ENCODE measurements around the gene CAPNS1.
"Not testable (repeated sequence)": the region's sequence is repeated elsewhere in the genome, so short reads cannot be mapped to it uniquely, and the experiment has no call there.

CAPNS1 gene

DNA sequence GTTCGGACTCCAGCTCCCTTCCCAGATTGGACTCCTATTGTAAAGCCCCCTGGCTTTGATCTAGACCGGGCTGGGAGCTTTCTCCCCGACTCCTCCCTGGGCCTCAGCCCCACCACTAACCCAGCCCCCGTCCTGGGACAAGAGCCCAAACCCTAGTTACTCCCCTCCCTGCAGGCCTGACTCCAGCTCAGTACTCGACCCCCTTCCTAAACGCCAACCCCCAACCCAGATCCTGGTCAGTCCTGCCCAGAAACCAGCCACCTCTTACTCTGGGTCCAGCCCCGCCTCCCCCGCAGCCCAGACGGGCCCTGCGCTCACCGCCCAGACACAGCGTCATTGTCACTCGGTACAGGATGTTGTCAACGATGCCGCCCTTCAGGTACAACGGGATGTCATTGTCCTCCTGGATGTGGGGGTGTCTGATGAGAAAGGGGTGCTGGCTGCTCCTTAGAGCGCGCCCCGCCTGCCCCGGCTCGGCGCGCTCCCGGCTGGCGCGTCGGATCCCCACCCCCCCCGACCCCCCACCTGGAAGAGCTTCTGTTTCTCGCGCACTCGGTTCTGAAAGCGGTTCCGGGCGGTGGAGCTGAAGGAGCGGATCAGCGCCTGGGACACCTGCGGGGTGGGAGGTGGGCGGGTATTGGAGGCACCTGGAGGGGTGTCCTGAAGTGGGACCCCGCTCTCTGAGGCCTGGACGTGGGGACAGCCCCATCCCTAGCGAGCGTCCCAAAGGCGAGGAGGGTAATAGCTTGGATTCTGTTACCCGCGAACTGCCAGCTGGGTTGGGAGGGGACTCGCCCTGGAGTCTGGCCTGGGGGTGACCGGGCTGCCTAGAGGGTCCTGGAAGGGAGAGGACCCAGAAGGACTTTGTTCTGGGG is 11.5 kb downstream of the CAPNS1 start:
- no peak for DNase-seq (ENCODE audit: low read depth)

DNA sequence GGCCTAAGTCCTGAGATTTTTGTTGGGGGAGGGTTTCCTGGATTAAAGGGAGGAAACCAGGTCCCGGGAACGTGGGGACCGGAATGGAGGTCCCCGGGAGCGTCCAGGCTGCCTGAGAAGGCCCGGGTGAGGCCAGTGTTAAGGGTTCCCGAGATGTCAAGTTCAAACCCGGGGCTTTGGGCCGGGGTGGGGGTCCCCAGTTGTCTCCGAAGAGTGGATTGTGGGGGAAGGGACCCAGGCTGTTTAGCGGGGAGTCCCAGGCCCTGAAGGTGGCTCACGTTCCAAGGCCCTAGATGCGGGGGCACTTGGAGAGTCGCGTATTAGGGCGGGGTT is 12.1 kb downstream of the CAPNS1 start:
- no peak for DNase-seq (ENCODE audit: low read depth)

DNA sequence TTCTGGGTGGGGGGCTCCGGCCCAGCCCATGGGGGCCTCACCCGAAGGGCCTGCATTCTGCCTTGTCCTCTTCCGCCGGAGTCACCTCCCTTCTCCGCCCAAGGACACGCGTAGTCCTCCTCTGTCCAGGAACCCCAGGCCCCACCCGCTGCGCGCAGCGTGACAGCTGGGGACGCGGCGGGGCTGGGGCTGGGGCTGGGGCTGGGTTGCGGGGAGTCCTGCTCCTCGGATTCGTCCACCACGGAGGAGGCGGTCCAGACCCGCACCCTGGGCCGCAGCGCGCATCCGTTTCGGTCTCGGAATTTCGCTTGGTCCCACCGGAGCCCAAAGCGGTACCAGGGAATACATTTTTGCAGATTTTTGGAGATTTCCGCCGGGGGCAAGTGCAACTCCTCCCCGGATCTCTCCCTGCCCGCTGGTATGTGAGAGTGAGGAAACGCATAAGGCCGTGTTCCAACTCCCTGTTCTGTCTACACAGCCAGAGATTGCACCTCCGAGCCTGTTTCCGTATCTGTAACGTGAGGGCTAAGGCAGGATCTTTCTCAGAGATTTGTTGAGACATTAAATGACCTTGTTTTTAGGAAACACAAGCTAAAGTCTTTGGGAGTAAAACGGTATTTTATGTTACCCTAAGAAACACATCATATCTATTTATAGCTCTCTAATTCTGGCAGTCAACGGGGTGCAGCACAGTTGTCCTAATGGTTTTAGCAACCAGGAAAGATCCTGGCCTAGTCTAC is 12.7 kb downstream of the CAPNS1 start, which contains the start of gene COX7A1:
Gene COX7A1 (minus strand): TSS at position 96 of the 740 bp plus-strand sequence. CDS start 40 bp downstream, at position 56.
- DNase-seq (ENCODE audit: low read depth) = no peak

DNA sequence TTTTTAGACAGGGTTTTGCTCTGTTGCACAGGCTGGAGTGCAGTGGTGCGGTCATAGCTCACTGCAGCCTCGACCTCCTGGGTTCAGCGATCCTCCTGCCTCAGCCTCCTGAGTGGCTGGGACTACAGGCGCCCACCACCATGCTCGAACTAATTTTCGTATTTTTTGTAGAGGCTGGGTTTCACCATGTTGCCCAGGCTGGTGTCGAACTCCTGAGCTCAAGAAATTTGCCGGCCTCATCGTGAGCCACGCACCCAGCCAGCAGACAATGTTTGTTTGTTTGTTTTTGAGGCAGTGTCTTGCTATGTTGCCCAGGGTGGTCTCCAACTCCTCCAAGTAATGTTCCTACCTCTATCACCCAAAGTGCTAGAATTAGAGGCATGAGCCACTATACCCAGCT is 13.3 kb downstream of the CAPNS1 start:
- no peak for DNase-seq (ENCODE audit: low read depth)

DNA sequence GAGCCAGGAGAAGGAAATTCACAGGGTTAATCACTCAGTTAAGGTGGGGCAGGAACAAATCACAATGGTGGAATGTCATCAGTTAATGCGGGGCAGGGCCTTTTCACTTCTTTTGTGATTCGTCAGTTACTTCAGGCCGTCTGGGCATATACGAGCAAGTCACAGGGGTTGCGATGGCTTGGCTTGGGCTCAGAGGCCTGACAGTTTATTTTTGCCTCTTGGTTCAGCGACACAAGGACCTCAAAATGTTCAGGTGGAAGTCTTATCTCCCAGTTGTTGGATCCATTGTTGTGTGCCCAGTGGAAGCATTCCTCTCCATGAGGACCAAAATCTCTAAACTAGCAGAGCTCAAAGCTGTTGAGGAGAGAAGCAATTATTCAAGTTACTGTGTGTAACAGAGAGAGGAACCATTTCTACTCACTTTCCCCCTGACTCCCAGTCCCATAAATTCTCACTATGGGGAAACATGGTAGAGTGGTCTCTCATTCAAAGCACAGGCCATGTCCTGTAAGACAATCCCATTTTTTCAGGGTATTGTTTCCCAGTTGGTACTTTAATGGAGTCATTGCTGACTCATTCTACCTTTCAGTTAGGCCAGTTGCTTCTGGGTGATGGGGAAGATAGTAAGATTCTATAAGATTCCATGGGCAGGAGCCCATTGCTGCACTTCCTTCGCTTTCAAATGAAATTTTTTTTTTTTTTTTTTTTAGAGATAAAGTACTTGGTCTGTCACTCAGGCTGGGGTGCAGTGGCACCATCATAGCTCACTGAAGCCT is 21.1 kb downstream of the CAPNS1 start:
- DNase-seq (ENCODE audit: low read depth) = no peak

DNA sequence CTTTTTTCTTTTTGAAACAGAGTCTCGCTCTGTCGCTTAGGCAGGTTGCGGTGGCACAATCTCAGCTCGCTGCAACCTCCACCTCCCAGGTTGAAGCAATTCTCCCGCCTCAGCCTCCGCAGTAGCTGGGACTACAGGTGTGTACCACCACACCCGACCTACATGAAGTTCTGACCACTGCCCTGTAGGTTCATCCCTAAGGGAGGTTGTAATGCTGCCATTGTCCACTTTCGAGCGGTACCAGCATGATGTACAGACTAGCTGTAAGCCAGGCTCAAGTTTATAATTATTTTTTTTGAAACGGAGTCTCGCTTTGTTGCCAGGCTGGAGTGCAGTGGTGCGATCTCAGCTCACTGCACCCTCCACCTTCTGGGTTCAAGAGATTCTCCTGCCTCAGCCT is 23.9 kb downstream of the CAPNS1 start:
- no peak for DNase-seq (ENCODE audit: low read depth)

DNA sequence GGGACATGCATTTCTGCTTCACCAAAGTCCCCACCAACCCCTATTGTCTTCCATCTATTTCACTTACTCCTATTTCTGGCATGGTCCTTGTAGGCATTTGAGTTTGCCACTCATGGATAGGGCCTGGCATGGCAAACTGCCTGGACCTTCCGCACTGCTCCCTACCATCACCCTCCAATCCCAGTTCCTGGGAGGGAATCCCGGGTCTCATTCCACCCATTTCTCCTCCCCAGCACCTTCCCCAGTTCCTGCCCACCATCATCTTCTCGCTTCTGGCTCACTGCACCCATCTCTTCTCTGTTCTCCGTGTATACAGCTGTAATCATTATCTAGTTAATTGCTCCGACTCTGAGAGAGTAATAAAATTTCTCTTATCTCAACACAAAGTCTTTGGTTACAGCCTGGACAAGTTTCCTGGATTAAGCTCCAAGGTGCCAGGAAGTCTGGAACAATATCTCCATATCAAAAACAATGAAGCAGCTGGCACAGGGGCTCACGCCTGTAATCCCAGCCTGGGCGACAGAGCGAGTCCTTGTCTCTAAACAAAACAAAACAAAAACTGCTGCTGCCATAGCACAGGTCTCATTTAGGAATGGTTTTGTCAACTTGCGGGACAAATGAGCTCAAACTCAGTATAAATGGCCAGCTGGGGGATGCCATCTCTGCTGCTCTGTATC is 29.4 kb downstream of the CAPNS1 start:
- DNase-seq (ENCODE audit: low read depth) = no peak

DNA sequence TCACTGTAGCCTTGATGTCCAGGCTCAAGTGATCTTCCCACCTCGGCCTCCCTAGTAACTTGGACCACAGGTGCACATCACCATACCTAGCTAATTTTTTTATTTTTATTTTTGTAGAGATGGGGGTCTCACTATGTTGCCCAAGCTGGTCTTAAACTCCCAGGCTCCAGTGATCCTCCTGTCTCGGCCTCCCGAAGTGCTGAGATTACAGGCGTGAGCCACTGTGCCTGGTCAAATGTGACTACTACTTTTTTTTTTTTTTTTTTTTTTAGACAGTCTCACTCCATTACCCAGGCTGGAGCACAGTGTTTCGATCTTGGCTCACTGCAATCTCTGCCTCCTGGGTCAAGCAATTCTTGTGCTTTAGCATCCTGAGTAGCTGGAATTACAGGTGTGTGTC is 33.0 kb downstream of the CAPNS1 start:
- no peak for DNase-seq (ENCODE audit: low read depth)

DNA sequence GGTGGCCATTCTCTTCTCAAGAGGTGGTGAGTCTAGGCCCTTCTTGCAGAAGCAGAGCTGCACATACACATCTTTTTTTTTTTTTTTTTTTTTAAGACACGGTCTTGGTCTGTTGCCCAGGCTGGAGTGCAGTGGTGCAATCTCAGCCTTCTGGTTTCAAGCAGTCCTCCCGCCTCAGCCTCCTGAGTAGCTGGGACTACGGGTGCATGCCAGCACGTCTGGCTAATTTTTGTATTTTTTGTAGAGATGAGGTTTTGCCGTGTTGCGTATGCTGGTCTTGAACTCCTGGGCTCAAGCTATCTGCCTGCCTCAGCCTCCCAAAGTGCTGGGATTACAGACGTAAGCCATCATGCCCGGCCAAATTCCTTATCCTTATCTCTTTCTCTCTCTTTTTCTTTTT is 34.0 kb downstream of the CAPNS1 start:
- not testable (repeated sequence) for DNase-seq (ENCODE audit: low read depth)

DNA sequence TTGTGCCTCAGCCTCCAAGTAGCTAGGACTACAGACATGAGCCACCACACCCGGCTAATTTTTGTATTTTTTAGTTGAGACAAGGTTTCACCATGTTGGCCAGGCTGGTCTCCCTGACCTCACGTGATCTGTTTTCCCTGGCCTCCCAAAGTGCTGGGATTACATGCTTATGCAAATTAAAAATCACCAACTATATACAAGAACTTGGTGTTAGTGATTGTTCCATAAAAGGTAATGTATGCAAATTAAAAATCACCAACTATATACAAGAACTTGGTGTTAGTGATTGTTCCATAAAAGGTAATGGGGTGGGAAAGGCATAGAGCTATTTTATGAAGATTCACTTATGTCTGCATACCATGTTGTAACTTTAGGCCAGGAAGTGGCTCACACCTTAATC is 39.2 kb downstream of the CAPNS1 start:
- DNase-seq (ENCODE audit: low read depth) = not testable (repeated sequence)

DNA sequence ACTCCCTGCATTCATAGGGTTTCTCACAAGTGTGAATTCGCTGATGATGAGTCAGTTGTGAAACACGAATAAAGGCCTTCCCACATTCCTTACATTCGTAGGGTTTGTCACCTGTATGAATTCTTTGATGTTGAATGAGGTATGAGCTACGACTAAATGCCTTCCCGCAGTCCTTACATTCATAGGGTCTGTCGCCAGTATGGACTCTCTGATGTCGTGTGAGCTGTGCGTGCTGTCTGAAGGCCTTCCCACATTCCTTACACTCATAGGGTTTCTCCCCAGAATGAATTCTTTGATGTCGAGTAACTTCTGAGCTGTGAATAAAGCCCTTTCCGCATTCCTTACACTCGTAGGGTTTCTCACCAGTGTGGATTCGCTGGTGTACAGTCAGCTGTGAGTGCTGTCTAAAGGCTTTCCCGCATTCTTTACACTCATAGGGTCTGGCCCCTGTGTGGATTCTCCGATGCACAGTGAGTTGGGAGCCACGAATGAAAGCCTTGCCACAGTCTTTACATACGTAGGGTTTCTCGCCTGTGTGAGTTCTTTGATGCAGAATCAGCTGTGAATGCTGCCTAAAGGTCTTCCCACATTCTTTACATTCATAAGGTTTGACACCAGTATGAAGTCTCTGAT is 42.9 kb downstream of the CAPNS1 start:
- DNase-seq (ENCODE audit: low read depth) = no peak

DNA sequence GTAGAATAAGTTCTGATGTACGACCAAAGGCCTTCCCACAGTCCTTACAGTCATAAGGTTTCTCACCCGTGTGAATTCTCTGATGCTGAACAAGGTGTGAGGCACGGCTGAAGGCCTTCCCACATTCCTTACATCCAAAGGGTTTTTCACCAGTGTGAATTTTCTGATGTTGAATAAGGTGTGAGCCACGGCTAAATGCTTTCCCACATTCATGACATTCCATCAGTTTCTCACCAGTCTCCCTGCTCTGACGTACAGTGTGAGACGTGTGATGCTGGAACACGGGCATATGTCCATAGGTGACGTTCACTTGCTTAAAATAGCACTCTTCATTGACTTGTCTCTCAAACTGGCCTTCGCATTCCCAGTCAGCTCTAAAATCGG is 43.4 kb downstream of the CAPNS1 start:
- no peak for DNase-seq (ENCODE audit: low read depth)

DNA sequence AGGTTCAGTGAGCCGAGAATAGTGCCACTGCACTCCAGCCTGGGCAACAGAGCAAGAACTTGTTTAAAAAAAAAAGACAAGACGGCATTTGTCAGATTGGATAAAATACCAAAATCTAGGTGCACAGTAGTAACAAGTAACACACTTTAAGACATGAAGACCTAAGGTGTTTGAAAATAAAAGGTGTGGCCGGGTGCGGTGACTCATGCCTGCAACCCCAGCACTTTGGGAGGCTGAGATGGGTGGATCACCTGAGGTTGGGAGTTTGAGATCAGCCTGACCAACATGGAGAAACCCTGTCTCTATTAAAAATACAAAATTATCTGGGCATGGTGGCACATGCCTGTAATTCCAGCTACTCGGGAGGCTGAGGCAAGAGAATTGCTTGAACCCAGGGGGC is 46.9 kb downstream of the CAPNS1 start:
- not testable (repeated sequence) for DNase-seq (ENCODE audit: low read depth)

DNA sequence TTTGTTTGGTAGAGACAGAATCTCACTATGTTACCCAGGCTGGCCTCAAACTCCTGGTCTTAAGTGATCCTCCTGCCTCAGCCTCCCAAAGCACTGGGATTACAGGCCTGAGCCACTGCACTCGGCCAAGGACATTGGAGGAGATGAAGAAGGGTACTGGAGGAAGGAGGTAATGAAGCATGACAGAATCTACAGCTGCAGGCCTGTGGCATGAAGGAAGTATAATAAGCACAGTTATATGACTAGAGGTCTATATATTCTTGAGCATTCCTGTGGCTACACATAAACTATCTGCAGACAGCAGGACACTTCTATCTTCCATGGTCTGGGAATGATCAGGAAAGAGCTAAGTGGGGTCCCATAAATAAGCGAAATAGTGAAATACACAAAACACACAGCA is 56.4 kb downstream of the CAPNS1 start:
- no peak for DNase-seq (ENCODE audit: low read depth)

DNA sequence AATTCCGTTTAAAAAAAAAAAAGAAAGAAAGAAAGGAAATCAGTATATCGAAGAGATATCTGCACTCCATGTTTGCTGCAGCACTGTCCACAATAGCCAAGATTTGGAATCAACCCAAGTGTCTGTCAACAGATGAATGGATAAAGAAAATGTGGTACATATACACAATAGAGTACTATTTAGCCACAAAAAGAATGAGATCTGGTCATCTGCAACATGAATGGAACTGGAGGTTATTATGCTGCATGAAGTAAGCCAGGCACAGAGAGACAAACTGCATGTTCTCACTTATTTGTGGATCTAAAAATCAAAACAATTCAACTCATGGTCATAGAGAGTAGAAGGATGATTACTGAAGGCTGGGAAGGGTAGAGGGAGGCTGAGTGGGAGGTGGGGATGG is 58.3 kb downstream of the CAPNS1 start:
- no peak for DNase-seq (ENCODE audit: low read depth)
